Activated gamma-delta T cell treated with anti-CD3 and anti-CD28 coated beads, Interleukin-2, amount 50 U/mL, for 16 hours (primary cell): Measurements from ENCODE around the gene PNKP.

Experiments used
- DNase-seq: peaks from one replicate; pipeline ENCODE4 v3.0.0-alpha.2; 2020; ENCODE audit warnings: low read depth

The PNKP gene

GRCh38 chr19:49876422-49877019 lies 9.1 kb upstream of the PNKP start:
- peak; percentile 94 for DNase-seq

GRCh38 chr19:49875857-49876421 lies 8.6 kb upstream of the PNKP start:
- DNase-seq, result peak; percentile 34

GRCh38 chr19:49875177-49875576 lies 7.8 kb upstream of the PNKP start:
- no peak for DNase-seq

GRCh38 chr19:49874503-49875157 lies 7.3 kb upstream of the PNKP start:
- no peak for DNase-seq

GRCh38 chr19:49873834-49874233 lies 6.5 kb upstream of the PNKP start:
- DNase-seq, result no peak

- no peak for DNase-seq
Observed at GRCh38 chr19:49873129-49873521, 5.7 kb upstream of the PNKP start.

- DNase-seq, result no peak
Observed at GRCh38 chr19:49872245-49873128, 5.1 kb upstream of the PNKP start.

- no peak for DNase-seq
Observed at GRCh38 chr19:49871349-49871985, 4.1 kb upstream of the PNKP start.

GRCh38 chr19:49870309-49870901 lies 3.0 kb upstream of the PNKP start:
- no peak for DNase-seq

- peak; percentile 81 for DNase-seq
Observed at GRCh38 chr19:49869484-49870308, 2.3 kb upstream of the PNKP start.

GRCh38 chr19:49869009-49869483 lies 1.7 kb upstream of the PNKP start:
- no peak for DNase-seq

- no peak for DNase-seq
Observed at GRCh38 chr19:49864890-49865289, 2.5 kb downstream of the PNKP start.

GRCh38 chr19:49863935-49864320 lies 3.4 kb downstream of the PNKP start:
- no peak for DNase-seq

- no peak for DNase-seq
Observed at GRCh38 chr19:49863254-49863934, 4.0 kb downstream of the PNKP start.

- no peak for DNase-seq
Observed at GRCh38 chr19:49862391-49863253, 4.8 kb downstream of the PNKP start.

- no peak for DNase-seq
Observed at GRCh38 chr19:49861541-49862378, 5.6 kb downstream of the PNKP start.

GRCh38 chr19:49861107-49861506 lies 6.3 kb downstream of the PNKP start:
- no peak for DNase-seq
